Fibroblast of gingiva (primary cell): ENCODE data around the gene CAP1.

Source experiments
- DNase-seq: peaks from one replicate; pipeline ENCODE4 v3.0.0-alpha.2; 2011; ENCODE audit warnings: low read depth

The CAP1 gene

DNA sequence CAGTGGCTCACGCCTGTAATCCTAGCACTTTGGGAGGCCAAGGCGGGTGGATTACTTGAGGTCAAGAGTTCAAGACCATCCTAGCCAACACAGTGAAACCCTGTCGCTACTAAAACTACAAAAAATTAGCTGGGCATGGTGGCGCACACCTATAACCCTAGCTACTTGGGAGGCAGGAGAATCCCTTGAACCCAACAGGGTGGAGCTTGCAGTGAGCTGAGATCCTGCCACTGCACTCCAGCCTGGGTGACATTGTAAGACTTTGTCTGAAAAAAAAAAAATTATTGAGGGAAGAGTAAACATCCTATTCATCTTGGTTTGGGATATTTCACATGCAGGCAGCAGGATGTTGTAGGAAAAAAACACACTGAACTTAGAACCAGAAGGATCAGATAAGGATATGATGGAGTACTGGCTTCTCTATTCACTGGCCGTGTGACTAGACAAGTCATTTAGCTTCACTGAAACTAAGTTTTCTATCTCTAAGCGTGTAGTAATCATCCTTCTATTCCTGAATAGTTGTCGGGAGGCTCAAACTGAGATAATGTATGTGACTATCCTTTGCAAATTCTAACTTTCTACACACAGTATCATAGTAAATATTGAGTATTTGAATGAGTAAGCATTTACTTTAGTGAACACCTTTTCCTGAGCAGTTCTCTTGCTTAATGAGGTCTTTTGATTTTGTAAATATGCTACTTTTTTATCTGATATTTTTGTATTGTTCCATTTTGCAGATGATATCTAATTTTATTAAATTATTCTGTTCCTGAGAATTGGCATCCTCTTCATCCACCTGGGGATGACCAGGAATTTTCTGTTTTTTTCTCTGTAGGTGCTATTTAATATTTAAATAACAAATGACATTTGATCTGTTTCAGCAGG is 18.2 kb downstream of the CAP1 start:
- no peak for DNase-seq

DNA sequence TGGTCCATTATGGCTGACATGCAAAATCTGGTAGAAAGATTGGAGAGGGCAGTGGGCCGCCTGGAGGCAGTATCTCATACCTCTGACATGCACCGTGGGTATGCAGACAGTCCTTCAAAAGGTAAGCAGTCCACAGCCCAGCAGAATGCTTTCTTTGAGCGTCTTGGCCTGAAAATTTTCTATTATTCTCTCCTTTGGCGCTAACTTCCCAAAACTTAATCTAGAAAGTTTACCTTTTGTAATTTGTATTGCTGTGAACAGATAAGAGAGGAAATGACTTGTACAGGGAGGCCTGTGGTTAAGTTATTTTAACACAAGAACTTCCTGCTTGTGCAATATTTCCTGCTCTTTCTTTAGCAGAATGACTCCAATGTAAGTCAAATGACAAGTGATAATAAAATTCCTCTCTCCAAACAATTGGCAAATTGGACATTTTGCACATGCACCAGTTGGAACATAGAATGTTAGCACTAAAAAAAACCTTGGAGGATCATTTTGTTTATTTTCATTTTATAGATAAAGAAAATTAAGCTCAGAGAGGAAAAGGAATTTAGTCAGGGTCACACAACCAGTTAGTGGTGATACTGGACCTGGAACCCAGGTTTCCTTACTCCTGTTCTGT is 18.9 kb downstream of the CAP1 start:
- no peak for DNase-seq

DNA sequence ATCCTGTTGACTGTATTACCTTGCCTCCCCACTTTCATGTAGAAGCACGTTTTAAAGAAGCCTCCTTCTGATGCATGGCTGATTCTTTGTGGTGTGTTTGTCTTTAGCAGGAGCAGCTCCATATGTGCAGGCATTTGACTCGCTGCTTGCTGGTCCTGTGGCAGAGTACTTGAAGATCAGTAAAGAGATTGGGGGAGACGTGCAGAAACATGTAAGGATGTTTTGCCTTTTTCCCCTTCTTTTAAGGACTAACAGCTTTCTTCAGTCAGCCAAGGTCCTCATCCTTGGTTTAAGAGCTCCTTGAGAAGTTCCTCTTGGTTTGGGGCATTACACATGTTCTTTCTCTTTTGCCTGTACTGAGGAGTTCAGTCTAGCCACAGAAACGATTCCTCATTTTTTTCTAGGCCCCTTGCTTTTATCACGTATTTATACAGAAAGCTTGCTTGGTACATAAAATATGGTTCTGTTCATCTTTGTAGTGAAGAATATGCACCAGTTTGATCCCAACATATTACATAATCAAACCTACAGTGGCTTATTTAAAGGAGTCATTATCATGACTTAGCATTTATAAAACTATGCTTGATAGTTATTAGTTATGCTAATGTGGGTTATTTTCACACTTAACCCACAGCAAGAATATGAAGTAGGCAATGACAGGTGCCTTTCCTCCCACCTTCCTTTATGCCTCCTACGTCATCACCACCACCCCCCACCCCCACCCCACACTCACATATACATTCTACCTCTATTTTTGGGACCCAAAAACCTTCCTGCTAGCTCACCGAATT is 19.6 kb downstream of the CAP1 start:
- DNase-seq, result no peak

DNA sequence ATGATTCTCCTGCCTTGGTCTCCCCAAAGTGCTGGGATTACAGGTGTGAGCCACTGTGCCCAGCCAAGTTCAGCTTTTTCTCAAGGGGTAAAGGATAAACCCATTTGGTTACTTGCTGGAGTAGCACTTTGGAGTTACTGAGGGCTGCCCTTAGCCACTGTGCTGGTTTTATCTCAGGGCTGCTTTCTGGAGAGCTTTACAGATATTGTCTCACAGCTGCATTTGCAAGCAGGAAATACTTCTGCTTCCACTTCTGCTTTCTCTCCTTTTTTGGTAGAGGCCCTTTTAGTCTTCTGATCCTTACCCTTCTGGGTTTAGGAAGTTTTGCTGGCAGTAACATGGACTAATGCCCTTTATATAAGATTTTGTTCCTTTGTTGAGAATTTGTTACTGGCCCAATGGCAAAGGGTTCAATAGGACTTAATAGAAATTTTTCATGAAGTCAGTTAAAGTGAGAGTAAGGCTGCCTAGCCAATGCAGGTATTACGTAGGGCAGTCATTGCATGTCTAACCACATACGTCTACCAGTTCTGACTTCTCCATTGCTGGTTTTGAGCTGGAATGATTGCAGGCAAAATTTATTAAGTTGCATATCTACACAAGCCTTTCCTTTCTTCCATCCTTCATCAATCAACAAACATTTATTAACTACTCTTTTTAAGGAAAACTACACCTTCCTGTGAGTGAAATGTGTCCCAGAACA is 24.4 kb downstream of the CAP1 start:
- no peak for DNase-seq

DNA sequence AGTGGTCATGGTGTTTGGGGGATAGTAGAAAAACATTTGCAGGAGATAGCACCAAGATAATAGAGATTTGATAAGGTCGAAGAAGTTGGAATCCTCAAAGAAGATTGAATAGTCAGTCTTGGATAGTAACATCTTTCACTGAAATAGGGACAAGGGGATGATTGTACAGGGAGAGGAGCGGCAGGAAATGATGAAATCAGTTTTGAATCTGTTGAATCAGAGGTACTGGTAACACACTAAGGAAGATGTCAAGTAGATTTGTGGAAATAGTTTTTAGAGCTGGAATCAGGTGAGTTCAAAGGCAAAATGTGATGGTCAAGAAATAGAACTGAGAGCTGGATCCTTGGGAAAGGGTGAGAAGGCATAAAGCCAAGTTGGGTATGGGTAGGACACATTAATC is 26.5 kb downstream of the CAP1 start:
- no peak for DNase-seq

DNA sequence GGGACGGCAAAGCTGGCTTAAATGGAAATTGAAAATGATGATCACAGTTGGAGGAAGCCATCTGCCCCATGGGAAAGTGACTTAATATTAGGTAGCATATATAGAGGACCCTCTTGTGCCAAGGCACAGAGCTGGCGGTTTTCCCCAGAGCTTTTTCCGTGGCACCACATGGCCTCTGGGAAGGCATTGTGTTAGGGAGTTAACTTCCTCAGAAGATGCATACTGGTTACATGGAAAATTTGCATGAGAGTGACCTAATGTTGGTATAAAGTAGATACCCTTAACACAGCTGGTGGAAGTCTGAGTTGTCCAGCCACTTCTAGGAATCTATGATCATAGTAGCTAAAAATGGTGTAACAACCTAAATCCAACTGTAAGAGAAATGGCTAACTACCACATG is 27.3 kb downstream of the CAP1 start:
- no peak for DNase-seq

DNA sequence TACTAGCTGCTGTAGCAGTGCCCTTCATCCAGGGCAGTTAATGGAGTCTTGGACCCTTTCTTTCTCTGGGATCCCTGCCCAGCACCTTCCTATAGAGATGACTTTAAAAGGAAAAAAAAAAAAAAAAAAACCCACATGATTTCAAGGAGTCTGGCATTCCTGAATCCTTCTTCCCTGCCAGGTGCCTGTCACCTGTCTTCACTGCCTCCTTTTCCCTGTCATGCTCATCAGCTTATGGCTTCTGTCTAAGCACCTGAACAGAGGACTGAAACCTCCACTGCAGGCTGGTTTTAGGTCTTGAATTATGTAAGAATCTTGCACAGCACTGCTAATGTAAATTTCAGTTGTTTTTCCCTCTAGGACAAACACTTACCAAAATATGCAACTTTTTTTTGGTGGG is 31.6 kb downstream of the CAP1 start:
- DNase-seq, result no peak

DNA sequence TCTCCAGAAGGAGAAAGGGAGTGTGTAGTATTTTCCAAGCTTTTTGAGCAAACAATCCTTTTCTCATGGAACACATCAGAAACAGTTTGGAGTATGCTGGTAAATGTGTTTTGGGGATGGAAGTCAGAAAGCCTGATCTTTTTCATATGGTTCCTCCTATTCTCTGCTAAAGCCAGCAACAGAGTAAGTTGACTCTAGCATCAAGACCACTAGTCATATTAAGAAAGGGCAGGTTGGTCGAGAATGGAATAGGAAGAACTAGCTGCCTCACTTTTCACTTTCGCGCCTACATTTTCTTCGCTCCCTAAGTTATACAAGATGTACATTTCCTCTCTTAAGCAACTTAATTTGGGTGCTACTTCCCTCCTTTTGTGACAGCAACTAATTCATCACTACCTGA is 32.5 kb downstream of the CAP1 start:
- no peak for DNase-seq

DNA sequence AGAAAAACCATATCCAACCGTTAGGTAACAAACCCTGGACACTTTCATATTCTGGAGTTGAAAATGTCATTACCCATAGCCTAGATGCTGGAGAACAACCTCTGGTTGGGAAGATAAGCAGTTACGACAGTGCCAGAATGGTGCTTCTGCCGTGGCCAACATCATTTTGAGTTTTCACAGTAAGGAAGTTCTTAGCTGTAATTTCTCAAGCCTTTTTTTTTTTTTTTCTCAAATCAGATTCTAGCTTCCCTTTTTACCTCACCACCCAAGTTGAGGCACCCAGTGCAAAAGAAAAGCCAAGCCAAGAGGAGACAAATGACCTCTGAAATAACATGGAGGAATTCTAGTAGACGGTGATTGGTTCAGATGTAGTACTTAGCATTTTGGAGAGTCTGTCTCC is 34.7 kb downstream of the CAP1 start:
- DNase-seq, result no peak

DNA sequence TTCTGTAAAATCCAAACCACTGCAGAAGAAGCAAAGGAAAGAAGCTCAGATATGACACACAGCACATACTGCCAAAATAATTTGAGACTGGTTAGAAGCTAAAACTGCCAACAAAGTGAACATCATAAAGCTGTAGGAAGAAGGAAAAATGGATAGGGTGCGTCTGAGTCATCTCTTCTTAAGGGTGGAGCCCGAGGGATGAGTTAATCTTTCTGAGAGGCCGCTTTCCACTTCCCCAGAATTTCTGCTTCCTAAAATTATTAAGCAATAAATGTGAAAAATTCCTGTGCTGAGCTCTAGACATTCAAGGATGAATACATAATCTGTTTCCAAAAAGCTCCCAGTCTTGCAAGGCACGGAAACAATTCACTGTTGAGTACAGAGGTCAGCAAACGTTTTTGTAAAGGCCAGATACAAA is 36.4 kb downstream of the CAP1 start:
- peak; percentile 73 for DNase-seq

DNA sequence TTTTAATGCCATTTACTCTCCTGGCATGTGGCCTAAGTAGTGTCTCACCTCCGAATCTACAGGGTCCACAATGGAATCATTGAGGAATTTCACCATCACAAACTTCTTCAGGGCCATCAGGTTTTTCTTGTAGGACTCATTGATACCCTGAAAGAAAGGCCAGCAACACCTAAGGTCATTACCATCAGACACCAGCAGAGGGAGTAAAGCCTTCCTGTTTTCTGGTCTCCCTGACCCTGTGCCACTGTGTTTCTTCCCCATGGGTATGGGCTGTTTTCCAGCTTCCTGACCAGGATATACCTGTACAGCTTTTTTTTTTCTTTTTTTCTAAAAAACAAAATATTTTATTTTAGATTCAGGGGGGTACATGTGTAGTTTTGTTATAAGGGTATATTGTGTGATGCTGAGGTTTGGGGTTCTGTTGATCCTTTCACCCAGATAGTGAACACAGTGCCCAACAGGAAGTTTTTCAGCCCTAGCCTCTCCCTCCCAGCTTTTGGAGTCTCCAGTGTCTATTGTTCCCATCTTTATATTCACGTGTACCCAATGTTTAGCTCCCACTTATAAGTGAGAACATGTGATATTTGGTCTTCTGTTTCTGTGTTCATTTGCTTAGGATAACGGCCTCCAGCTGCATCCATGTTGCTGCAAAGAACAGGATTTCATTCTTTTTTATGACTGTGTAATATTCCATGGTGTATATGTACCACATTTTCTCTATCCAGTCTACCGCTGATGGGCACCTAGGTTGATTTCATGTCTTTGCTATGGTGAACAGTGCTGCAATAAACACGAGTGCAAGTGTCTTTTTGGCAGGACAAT is 38.2 kb downstream of the CAP1 start:
- peak; percentile 30 for DNase-seq

DNA sequence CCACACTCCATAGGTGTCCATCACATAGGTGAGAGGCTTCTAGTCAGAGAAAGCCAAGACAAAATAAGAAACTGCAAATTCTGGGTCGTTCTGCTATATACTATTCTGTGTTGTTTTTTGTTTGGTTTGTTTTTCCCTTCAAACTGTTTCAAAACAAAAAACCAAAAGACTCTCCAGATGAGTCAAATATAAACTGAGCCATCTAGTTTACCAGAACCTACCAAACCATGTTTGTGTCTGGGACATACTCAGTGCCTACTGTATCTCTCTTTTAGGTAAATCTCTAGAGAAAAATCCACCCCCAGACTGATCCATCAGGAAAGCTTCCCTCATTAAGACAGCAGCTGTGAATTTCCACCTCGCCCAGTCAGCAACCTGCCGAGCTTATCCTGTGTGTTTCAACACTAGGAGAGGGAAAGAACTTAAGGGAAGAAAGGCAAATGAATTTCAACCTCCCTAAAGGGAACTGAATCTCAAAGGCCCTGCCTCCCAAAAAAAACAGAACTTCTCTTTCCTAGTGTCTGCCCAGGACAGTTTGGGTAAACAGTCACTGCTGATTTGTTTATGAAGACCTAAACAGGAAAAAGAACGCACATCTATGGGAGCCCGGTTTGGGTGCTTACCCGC is 39.4 kb downstream of the CAP1 start:
- DNase-seq, result no peak

DNA sequence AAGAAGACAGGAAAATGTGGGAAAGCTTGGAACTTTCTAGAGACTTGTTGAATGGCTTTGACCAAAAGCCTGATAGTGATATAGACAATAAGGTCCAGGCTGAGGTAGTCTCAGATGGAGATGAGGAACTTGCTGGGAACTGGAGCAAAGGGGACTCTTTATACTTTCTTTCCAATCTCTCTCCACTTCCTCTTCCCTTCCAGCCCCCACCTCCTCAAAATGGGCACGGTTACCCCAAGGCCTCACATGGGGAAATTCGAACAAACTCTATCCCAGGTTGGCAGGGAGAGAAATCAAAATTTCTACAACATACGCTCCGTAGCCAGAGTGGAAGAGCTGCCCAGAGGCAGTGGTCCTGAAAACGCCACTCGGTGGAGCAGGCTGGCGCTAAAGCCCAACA is 41.3 kb downstream of the CAP1 start:
- no peak for DNase-seq

DNA sequence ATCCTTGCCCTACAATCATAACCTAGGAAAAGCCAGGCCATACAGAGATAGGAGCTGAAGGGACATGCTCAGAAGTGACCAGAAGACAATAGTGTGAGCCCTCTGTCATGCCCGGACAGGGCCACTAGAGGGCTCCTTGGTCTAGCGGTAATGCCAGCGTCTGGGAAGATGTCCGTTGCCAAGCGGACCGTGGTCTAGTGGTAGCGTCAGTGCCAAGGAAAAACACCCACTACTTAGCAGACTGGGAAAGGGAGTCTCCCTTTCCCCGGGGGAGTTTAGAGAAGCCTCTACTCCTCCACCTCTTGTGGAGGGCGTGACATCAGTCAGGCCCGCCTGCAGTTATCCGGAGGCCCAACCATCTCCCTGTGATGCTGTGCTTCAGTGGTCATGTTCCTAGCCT is 44.2 kb downstream of the CAP1 start:
- DNase-seq, result peak; percentile 46

DNA sequence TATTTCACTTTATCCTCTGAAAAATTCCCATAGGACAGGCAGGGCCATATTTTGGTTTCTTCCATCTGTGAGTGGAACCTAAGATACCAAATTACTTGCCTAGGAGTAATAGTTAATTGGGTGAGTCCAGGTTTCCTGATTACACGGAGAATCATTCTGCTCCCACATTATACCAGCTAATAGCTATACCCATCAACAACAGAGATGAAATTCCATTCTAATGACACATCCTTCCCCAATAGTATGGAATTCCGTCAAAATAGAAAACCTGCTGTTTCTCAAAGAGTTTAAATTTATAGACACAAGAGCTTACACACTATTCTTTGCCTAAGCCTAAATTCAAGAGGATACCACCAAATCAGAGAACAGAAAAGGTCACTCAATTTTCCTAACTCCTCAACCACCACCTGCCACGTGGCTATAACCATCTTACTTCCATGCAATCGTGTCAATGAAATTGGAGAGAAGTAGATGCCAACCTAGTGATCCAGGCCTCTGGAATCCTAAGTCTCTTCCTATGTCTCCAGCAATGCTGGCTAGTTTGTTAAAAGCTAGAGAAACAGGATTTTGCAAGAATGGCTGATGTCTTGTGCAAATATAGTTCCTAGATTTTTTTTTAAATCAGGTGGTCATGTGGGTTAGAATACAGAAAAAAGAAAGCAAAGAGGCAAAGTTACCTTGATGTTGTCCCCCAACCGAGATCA is 50.3 kb downstream of the CAP1 start:
- no peak for DNase-seq

DNA sequence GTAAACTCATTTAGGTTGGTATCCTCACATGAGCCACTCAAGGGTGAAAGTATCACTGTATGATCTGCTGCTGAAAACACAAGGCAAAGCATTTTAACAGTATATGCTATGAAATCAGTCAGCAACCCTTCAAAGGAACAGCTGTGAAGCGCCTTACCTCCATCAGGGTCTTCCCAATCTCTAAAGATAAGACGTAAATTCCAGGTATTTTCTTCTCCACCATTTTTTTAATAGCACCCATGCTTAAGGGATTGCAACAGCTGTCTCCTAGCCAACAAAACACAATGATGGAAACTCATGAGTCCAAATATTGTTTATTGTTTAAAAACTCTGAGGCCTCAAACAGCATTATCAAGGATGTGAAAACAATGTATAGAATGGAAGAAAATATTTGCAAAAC is 51.7 kb downstream of the CAP1 start:
- DNase-seq, result no peak

DNA sequence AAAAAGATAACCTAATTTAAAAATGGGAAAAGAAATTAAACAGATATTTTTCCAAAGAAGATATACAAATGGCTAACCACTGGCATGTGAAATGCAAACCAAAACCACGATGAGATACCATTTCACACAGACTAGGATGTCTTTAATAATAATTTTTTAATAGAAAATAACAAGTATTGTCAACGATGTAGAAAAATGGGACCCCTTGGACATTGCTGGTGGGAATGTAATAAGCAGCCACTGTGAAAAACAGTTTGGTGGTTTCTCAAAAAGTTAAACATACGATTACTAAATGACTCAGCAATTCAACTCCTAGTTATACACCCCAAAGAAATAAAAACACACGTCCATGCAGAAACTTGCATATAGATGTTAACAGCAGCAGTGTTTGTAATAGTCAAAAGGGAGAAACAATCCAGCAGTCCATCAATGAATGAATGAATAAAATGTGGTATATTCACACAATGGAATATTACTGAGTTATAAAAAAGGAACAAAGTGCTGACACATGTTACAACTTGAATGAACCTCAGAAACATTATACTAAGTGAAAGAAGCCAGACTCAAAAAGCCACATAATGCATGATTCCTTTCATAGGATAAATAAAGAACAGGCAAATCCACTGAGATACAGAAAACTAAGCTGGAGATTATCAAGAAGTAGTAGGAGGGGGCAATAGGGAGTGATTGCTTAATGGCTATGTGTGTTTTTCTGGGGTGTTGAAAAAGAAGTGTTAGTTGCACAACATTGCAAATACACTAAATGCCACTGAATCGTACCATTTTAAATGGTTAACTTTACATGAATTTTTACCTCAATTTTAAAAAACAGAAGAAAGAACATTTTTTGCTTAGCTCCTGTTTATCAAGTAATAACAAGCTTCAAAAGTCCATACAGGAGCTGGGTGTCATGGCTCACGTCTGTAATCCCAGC is 52.4 kb downstream of the CAP1 start:
- no peak for DNase-seq

DNA sequence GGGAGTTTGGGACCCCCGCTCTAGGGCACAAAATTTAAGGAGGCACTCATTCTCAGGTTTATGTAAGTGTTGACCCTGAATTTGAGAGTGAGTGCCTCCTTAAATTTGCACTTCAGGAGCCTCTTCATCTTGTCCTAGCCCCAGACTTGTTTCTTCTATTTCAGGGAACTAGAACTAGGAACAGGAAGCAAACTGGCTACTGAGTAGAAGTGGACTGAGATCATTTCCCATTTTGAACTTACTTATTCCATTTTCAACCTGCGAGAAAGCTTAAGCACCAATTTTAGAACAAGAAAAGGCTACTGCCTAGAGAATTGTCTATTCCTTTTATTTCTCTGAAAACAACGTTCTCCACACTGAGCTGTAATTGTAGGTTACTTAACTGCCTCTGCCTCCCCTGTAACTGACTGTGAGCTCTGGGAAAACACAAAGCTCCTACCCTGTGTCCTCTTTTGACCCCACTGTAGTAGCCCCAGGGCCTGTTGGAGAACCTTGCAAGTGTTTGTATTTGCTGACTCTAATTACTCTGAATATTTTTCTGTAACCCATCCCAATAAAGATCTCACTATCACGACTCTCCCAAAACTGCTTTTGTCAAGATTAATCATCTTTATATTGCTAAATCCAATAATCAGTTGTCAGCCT is 54.1 kb downstream of the CAP1 start:
- no peak for DNase-seq

DNA sequence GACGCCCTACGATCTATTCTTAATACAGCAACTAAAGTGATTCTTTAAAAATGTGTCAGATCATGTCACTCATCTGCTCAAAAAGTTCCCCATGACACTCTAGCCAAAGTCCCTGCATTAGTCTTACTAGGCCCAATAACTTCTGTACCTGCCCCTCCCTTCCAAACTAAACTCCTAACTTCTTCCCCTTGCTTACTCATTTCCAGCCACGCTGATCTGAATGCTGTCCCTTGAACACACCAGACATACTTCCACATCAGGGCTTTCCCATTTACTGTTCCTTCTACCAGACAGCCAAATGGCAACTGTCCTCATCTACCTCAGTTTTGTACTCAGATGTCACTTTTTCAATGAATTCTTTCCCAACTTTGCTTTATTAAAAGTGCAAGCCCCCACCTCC is 55.3 kb downstream of the CAP1 start:
- no peak for DNase-seq
